ENCODE results near the gene QTRT2.

DNA sequence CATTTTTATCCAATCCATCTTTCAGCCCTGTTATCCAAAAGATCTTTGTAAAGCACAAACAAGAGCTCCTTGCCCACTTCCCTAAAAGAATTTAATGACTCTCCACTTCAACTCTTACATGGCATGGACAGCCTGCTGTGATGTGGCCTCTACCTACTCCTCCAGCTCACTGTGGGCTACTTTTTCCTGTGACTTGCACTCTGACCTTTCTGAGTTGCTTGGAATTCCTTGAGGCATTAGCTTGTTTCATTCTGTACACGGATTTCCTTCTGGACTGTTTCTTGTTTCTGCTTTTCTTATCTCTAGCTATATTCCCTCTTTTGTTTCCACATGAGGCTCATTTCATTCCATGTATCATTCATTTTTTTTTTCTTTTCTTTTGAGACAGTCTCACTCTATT, 15.2 kb downstream of the QTRT2 start:
- TF ChIP-seq, protein P1, sequence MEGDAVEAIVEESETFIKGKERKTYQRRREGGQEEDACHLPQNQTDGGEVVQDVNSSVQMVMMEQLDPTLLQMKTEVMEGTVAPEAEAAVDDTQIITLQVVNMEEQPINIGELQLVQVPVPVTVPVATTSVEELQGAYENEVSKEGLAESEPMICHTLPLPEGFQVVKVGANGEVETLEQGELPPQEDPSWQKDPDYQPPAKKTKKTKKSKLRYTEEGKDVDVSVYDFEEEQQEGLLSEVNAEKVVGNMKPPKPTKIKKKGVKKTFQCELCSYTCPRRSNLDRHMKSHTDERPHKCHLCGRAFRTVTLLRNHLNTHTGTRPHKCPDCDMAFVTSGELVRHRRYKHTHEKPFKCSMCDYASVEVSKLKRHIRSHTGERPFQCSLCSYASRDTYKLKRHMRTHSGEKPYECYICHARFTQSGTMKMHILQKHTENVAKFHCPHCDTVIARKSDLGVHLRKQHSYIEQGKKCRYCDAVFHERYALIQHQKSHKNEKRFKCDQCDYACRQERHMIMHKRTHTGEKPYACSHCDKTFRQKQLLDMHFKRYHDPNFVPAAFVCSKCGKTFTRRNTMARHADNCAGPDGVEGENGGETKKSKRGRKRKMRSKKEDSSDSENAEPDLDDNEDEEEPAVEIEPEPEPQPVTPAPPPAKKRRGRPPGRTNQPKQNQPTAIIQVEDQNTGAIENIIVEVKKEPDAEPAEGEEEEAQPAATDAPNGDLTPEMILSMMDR (conservative IDR thresholded peaks at IDR 0.05 in 1 of 2, IDR thresholded peaks at IDR 0.05 in 1 of 2; ENCODE audit: extremely low read depth in 1 of 2, insufficient read depth in 1 of 2, low read depth in 1 of 2, low read length in 2 of 2), result no peak
- TF ChIP-seq EZH2 (IDR thresholded peaks at IDR 0.05; ENCODE audit: borderline replicate concordance, low read length), result no peak

All from mammary epithelial cell (primary cell).